Measurements from ENCODE around the gene QSOX2. TPM values are rescaled to one million over a fixed set of nuclear protein-coding genes. Genes with fewer than 3 reads are reported as not detected.
A peak's percentile ranks its signal among the peaks of the same experiment; 100 is the strongest.

The QSOX2 gene
- total and polyA plus RNA-seq, 8 donors = 6.8 to 19.1 (median 10.9) TPM

GRCh38 chr9:136193891-136194279, 51.7 kb downstream of the QSOX2 start:
- intact Hi-C loops (cut with DNase I) = no loop called here
- Histone ChIP-seq H3K27me3 (peaks cover 0 to 30% (median 15%) of the 10 kb centered on the region in 4 donors), H3K36me3 (no peaks in the 10 kb centered on the region), H3K4me3 (no peak overlapping the region), H3K9me3 (no peaks in the 10 kb centered on the region), H3K27ac (no peak overlapping the region), H3K4me1 (no peaks in the 10 kb centered on the region)
- TF ChIP-seq, protein P1, sequence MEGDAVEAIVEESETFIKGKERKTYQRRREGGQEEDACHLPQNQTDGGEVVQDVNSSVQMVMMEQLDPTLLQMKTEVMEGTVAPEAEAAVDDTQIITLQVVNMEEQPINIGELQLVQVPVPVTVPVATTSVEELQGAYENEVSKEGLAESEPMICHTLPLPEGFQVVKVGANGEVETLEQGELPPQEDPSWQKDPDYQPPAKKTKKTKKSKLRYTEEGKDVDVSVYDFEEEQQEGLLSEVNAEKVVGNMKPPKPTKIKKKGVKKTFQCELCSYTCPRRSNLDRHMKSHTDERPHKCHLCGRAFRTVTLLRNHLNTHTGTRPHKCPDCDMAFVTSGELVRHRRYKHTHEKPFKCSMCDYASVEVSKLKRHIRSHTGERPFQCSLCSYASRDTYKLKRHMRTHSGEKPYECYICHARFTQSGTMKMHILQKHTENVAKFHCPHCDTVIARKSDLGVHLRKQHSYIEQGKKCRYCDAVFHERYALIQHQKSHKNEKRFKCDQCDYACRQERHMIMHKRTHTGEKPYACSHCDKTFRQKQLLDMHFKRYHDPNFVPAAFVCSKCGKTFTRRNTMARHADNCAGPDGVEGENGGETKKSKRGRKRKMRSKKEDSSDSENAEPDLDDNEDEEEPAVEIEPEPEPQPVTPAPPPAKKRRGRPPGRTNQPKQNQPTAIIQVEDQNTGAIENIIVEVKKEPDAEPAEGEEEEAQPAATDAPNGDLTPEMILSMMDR (IDR thresholded peaks at IDR 0.05) = no peak
- ATAC-seq (no peak), DNase-seq (peak in 1 of 6 donors; percentile 52), FAIRE-seq (no peak)
- WGBS, 2 donors = 2% methylated on average over 41 to 45 of the region's 45 CpGs

DNA sequence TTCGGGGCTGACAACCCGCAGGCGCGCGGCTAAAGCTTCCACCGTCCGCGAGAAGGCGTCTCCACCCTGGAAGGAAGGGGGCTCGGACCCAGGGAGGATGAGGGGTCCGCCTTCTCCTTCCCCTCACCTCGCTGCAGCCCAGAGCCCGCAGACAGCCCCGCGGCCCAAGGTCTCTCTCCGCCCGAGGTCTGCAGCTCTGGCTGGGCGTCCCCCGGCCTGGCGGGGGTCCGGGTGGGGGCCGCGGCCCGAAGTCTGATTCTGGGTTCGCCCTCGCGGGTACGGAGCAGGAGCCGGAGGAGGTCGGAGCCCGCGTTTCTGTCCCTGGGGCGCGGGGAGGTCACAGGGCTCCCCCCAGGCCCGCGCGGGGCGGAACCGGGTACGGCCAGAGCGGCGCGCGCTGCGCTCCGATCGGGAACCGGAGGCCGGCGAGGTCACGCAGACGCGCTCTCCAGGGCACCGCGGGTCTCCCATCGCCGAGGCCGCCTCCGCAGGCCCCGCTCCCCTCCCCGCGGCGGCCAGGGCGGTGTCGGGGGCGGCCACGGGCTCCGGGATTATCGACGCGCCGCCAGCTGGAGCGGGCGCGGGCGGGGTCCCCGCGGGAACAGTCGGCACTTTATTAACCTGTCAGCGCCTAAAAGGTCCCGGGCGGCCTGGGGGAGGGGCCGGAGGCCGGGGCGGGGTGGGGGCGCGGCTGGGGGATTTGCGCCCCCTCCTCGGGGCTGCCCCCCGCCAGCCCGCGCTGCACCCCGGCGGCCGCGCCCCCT, 52.3 kb downstream of the QSOX2 start:
- Histone ChIP-seq H3K27me3 (peaks cover 0 to 29% (median 15%) of the 10 kb centered on the region in 4 donors), H3K36me3 (no peaks in the 10 kb centered on the region), H3K9me3 (no peaks in the 10 kb centered on the region), H3K4me1 (no peaks in the 10 kb centered on the region), H3K27ac (no peak overlapping the region), H3K4me3 (no peak overlapping the region)
- FAIRE-seq = no peak
- TF ChIP-seq, protein P1 (IDR thresholded peaks at IDR 0.05) = no peak
- no peak for DNase-seq
- 1 to 3% methylated on average over 51 to 96 of the region's 96 CpGs for WGBS, 2 donors
- intact Hi-C loops (cut with DNase I) = no loop called here
- ATAC-seq = no peak

DNA sequence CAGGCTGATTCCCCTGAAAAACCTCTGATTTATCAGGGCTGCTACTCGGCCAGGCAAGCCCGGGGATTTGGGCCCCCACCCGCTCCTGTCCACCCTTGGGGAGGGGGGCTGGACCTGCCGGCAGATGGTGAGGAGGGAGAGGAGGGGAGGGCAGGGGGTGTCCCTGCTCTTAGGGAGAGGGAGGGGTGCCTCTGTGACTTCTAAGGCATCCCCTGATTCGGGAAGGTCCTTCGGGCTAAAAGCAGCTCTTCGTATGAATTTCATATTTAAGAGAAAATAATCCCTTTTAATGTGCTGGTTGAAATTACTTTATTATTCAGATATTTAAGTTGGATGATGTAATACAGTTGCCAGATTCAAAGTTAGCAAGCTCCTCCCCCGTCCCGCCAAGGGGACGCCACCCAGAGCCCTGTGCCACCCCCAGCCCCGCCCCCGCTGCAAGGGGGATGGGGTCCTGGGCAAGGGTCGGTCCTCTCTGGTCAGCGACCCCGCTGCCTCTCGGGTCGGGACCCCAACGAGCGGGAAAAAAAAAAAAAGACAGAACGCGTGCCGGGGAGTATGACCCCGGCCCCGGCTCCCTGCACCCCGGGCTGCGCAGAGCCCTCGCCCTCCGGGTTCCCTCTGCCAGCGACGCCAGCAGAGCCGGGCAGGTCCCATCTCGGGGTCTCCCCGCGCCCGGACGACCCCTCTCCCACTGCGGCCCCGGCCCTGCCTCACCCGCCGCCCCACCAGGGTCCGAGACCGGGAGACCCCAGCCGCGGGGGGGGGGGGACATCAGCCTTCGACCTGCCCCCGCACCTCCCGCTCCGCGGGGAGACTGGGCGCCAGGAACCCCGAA, 53.1 kb downstream of the QSOX2 start:
- H3K36me3 ChIP-seq = no peaks in the 10 kb centered on the region
- no peak overlapping the region for H3K4me3 ChIP-seq
- H3K4me1 ChIP-seq = no peaks in the 10 kb centered on the region
- FAIRE-seq = no peak
- H3K27me3 ChIP-seq = peaks cover 0 to 32% (median 15%) of the 10 kb centered on the region in 4 donors
- H3K9me3 ChIP-seq = no peaks in the 10 kb centered on the region
- ATAC-seq = no peak
- 1 to 4% methylated on average over 16 to 51 of the region's 51 CpGs for WGBS, 2 donors
- TF ChIP-seq, protein P1 (IDR thresholded peaks at IDR 0.05) = no peak
- DNase-seq = peak in 1 of 6 donors; percentile 56
- no peak overlapping the region for H3K27ac ChIP-seq
- intact Hi-C loops (cut with DNase I) = no loop called here

GRCh38 chr9:136191960-136192286, 53.7 kb downstream of the QSOX2 start:
- 7 to 11% methylated on average over 9 of the region's 9 CpGs for WGBS, 2 donors
- H3K27me3 ChIP-seq = peaks cover 0 to 32% (median 12%) of the 10 kb centered on the region in 4 donors
- TF ChIP-seq, protein P1 (IDR thresholded peaks at IDR 0.05) = no peak
- no peak overlapping the region for H3K4me3 ChIP-seq
- DNase-seq = no peak
- H3K9me3 ChIP-seq = no peaks in the 10 kb centered on the region
- H3K4me1 ChIP-seq = no peaks in the 10 kb centered on the region
- no peak for ATAC-seq
- no peak overlapping the region for H3K27ac ChIP-seq
- intact Hi-C loops (cut with DNase I) = no loop called here
- no peaks in the 10 kb centered on the region for H3K36me3 ChIP-seq
- no peak for FAIRE-seq

Data from pancreas (tissue), 10 donors.